Hippocampal formation (tissue), 2 donors: Measurements from ENCODE around the gene ABCA1.

ENCODE experiments used
- DNase-seq, 2 donors: peaks; one replicate each; lab custom pipeline; 2025; lab: John Stamatoyannopoulos, UW

The ABCA1 gene

GRCh38 chr9:104844710-104845109 is 83.2 kb downstream of the ABCA1 start:
- DNase-seq = no peak

- DNase-seq = no peak
Observed at GRCh38 chr9:104843644-104844240, 84.2 kb downstream of the ABCA1 start.

GRCh38 chr9:104842698-104843097 is 85.3 kb downstream of the ABCA1 start:
- no peak for DNase-seq

DNA sequence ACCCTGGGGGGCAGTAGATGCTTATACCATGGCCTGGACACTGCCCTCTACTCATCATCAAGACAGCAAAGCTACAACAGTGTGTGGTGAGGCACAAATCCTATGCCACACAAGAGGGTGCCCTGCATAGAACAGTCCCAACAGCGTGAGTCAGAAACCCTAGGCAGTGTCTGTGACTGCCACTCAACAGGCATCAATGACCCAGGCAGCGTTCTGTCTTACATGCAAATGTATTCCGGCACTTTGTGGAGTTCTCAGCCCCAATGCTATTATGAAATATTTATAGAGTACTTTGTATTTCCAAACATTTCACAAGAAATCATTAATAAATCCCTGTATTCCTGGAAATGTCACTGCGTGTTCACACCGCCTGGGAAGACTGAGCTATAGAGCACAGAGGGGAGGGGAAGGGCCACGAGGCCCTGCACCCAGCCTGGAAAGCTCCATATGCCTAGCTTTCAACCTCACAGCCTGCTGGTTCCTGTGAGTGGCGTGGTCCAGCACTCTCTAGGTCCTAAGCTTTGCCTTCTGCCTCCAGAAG is 86.3 kb downstream of the ABCA1 start:
- no peak for DNase-seq

DNA sequence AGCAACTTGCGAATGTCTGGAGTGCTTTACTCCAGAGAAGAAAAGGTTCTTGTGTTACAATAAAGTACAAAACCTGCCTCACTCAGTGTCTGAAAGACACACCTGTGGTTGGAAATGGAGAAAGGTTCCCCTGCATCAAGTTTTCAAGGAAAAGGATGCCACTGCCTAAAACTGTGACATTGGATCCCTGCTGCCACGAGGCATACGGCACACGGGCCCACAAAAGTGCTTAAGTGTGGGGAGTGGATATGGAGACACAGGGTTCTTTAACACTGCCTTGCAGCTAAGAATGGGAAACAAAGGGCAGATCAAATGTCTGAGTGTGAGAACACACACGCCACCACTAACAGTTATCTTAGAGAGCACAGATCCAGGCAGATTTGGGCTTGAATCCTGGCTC is 89.0 kb downstream of the ABCA1 start:
- DNase-seq = no peak

- DNase-seq = no peak
Observed at GRCh38 chr9:104836767-104837166, 91.2 kb downstream of the ABCA1 start.

DNA sequence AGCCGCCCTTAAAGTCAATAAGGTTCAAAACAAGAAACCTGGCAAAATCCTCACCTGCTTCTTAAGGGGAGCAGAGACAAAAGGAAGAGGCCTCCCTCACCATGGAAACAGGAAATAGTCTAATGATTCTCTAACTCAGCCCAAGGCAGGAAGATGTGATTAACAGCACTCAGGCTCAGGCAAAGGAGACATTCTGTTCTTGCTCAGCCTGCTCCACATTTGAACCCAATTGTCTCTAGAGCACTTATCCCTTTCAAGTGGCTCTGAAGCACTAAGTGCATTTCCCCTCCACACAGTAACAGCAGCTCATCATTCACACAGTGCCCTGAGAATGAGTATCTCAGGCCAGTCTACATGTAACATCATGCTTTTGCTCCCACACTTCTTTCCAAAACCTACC is 91.7 kb downstream of the ABCA1 start:
- no peak for DNase-seq

DNA sequence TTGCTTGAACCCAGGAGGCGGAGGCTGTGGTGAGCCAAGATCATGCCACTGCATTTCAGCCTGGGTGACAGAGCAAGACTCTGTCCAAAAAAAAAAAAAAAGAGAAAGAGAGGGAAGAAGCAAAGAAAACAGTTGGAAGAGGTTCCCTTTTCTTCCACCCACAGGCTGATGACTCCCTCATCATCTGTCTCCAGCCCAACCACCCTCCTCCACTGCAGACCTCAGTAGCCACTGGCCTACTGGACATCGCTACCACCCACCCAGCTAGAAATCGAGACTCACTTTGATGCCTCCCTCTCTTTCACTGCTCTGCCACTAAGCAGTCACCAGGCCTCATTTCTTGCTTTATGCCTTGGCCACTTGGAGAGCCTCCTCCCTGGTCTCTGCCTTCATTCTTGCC is 92.8 kb downstream of the ABCA1 start:
- no peak for DNase-seq

GRCh38 chr9:104833696-104834095 is 94.3 kb downstream of the ABCA1 start:
- peak in 1 of 2 donors; percentile 7 for DNase-seq

DNA sequence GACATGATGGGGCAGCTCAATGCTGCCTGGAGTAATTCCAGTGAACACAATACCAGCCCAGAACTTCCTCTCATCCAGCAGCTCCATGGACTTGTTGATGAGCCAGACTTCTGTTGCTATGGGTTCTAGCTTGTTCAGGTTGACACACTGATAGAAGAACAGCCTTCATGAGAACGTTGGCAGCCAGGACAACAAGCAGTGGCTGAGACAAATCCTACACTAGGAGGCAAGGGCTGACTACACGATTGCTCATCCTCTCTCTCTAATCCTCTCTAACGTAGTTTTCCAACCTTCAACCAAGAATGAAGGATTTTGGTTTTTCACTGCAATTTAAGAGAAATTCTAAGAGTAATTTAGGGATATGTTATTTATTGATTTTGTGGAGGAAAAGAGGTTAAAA is 96.3 kb downstream of the ABCA1 start:
- no peak for DNase-seq

GRCh38 chr9:104826911-104827310 is 101.0 kb downstream of the ABCA1 start:
- DNase-seq = no peak

GRCh38 chr9:104826079-104826775 is 101.7 kb downstream of the ABCA1 start:
- no peak for DNase-seq

- DNase-seq = no peak
Observed at GRCh38 chr9:104820336-104820735, 107.6 kb downstream of the ABCA1 start.

GRCh38 chr9:104819033-104819432 is 108.9 kb downstream of the ABCA1 start:
- no peak for DNase-seq

DNA sequence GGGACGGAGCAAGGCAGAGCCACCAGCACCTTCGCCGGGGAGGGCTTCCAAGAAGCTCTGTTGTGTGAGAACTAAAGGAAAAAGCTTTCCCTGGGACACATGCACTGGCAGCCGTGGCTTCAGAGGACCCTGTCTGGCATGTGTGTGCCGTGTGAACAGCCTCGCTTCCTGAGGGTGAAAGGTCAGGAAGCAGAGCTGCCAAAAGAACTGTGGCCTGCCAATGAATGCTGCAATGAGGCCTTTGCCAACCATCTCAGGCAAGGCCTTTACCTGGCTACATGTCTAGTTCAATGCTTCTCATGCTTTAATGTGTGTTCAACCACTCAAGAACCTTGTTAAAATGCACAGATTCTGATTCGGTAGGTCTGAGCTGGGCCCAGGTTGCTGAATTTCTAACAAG is 110.5 kb downstream of the ABCA1 start:
- DNase-seq = no peak

- DNase-seq = no peak
Observed at GRCh38 chr9:104815851-104816565, 111.9 kb downstream of the ABCA1 start.

- DNase-seq = peak in 1 of 2 donors; percentile 31
Observed at GRCh38 chr9:104810421-104811339, 117.3 kb downstream of the ABCA1 start.

DNA sequence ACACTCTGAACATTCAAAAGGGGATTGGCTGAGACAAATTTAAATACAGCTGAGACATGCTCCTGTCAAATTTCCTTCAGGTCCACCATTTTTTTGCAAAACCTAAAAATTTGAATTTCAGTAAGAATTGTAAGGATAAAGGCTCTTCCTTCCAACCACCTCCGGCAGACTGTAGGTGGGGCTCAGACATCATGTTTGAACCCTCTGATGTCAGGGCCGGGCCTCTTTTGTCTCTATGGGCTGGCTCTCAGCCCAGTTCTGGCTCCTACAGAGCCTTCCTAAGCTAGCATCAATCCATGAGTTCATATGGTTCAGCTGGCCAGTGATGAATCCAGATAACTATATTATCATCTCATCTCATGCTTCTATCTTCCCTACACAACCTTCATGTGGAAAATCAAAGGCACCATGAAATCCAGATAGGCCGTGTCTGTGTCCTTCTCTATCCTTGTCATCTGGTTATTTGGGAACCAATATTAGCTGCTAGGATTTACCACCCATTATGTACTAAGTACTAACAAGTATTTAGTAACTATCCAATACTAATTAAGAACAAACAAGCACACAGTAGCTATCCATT is 119.8 kb downstream of the ABCA1 start:
- peak; percentile 46 to 53 for DNase-seq

GRCh38 chr9:104805441-104805840 is 122.5 kb downstream of the ABCA1 start:
- no peak for DNase-seq

DNA sequence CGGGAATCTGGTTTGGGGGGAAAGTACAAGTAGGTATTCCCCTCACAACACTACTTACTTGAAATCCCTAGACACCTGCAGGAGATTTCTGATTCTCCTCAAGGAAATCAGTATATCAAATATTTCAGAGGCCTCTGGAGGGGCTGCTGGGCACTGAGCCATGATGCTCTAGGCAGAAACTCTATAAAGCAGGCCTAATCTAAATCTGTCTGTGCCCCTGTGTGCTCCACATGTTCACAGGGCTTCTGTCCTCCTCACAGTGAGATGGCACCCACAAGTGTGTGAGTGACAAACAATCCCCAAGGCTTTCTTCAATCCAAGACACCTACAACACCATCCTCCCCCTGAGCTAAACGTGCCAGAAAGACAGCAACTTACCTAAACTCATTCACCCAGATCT is 125.0 kb downstream of the ABCA1 start:
- DNase-seq = no peak

DNA sequence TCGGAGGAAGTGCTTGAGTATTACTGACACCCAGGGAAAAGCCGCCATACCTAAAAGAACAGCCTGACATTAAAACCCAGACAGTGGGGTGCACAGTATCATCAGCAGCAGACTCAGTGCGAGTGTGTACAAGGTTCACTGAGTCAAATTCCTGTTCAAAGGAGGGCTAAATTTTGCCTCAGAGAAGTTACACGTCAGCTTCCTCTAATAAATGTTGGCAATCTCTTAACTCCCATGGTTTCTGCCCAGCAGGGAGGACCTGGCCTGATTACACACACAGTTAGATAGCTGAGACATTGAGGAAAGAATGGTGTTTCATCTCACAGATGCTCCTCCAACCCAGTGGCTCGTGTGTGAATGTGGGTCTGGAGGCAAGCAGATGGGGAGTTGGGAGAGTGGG is 125.8 kb downstream of the ABCA1 start:
- DNase-seq = no peak
